Measurements from ENCODE around the gene CD99. TPM values are rescaled to one million over a fixed set of nuclear protein-coding genes. Genes with fewer than 3 reads are reported as not detected.

The CD99 gene
- total and polyA plus RNA-seq, 9 donors, result 149 to 678 (median 283) TPM

DNA sequence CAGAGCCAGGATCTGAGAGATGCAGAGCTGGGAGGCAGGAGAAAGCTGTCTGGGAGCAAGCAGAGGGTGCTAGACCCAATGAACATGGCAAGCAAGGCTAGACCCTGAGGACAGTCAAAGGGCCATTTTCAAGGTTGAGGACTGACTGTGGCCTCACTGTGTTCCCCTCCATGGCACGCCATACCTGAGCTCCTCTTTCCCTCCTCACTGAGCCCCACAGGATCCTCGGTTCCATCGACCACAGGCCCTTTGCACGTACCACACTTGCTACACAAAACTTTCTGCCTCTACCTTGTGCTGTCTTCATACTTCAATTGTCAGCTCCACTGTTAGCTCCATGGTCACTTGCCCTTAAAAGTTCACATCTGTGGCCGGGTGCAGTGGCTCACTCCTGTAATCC lies 45.5 kb upstream of the CD99 start:
- WGBS, 3 donors, result 74 to 87% (median 74%) methylated on average over 5 of the region's 5 CpGs
- Histone ChIP-seq H3K4me3 (no peak overlapping the region), H3K4me1 (ENCODE audit: insufficient read depth) (no peaks in the 10 kb centered on the region), H3K27me3 (no peaks in the 10 kb centered on the region), H3K36me3 (no peaks in the 10 kb centered on the region), H3K27ac (no peak overlapping the region), H3K9me3 (no peaks in the 10 kb centered on the region)
- TF ChIP-seq POLR2A (IDR thresholded peaks at IDR 0.05), result no peak
- TF ChIP-seq EP300 (IDR thresholded peaks at IDR 0.05), result no peak
- TF ChIP-seq, protein P1, sequence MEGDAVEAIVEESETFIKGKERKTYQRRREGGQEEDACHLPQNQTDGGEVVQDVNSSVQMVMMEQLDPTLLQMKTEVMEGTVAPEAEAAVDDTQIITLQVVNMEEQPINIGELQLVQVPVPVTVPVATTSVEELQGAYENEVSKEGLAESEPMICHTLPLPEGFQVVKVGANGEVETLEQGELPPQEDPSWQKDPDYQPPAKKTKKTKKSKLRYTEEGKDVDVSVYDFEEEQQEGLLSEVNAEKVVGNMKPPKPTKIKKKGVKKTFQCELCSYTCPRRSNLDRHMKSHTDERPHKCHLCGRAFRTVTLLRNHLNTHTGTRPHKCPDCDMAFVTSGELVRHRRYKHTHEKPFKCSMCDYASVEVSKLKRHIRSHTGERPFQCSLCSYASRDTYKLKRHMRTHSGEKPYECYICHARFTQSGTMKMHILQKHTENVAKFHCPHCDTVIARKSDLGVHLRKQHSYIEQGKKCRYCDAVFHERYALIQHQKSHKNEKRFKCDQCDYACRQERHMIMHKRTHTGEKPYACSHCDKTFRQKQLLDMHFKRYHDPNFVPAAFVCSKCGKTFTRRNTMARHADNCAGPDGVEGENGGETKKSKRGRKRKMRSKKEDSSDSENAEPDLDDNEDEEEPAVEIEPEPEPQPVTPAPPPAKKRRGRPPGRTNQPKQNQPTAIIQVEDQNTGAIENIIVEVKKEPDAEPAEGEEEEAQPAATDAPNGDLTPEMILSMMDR (IDR thresholded peaks at IDR 0.05), result no peak
- no peak for DNase-seq
- intact Hi-C loops (cut with DNase I), result loop anchor here (5.0 to 10.0 kb wide), 3 partner anchors 167 to 179 kb away; partner anchors contain the start of gene GYG2 (in 1 of the 4)

DNA sequence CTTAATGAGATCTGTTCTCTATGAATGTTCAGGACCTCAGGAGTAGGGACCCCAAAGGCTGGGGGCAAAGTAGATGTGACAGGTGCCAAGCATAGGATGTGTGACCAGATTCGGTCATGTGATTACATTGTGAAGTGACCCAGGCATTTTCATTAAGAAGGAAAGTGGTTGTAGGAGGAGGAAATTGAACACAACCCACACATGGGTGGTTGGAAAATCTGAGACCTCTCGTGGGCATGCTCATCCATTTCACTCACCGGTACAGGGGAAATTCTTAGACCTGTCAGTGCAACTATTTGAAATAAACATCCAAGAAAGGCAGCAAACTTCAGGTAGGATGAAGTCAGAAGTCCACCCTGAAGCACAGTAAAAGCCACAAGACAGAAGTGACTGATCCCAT lies 43.5 kb upstream of the CD99 start:
- Histone ChIP-seq H3K27me3 (no peaks in the 10 kb centered on the region), H3K9me3 (no peaks in the 10 kb centered on the region), H3K4me1 (ENCODE audit: insufficient read depth) (no peaks in the 10 kb centered on the region), H3K4me3 (no peak overlapping the region), H3K36me3 (no peaks in the 10 kb centered on the region), H3K27ac (no peak overlapping the region)
- TF ChIP-seq EP300 (IDR thresholded peaks at IDR 0.05) (no peak), POLR2A (IDR thresholded peaks at IDR 0.05) (no peak)
- TF ChIP-seq, protein P1 (IDR thresholded peaks at IDR 0.05), result no peak
- 90 to 96% (median 92%) methylated on average over 3 of the region's 3 CpGs for WGBS, 3 donors
- intact Hi-C loops (cut with DNase I), result loop anchor here (5.0 to 10.0 kb wide), 3 partner anchors 165 to 177 kb away; partner anchors contain the start of gene GYG2 (in 1 of the 4)
- no peak for DNase-seq

DNA sequence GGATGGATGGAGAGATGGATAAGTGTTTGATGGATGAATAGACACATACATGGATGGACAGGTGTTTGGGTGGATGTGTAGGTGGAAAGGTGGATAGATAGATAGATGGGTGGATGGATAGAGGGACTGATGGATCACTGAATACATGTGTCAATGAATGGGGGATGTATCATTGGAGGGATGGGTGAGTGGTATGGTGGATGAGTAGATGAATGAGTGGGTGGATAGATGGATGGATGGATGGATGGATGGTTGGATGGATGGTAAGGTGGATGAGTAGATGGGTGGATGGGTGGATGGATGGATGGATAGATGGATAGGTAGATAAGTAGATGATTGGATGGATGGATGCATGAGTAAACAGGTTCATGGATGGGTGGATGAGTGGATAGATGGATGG lies 41.1 kb upstream of the CD99 start:
- H3K27me3 ChIP-seq, result no peaks in the 10 kb centered on the region
- no peak overlapping the region for H3K27ac ChIP-seq
- no peak for TF ChIP-seq POLR2A (IDR thresholded peaks at IDR 0.05)
- no peak for TF ChIP-seq EP300 (IDR thresholded peaks at IDR 0.05)
- DNase-seq, result no peak
- intact Hi-C loops (cut with DNase I), result no loop called here
- H3K9me3 ChIP-seq, result no peaks in the 10 kb centered on the region
- H3K36me3 ChIP-seq, result no peaks in the 10 kb centered on the region
- no peak overlapping the region for H3K4me3 ChIP-seq
- H3K4me1 ChIP-seq (ENCODE audit: insufficient read depth), result no peaks in the 10 kb centered on the region

GRCh38 chrX:2650865-2651264 lies 40.2 kb upstream of the CD99 start:
- intact Hi-C loops (cut with DNase I), result no loop called here
- Histone ChIP-seq H3K4me1 (ENCODE audit: insufficient read depth) (no peaks in the 10 kb centered on the region), H3K4me3 (no peak overlapping the region), H3K27me3 (no peaks in the 10 kb centered on the region), H3K9me3 (no peaks in the 10 kb centered on the region), H3K27ac (no peak overlapping the region), H3K36me3 (no peaks in the 10 kb centered on the region)
- WGBS, 3 donors, result 74 to 86% (median 84%) methylated on average over 7 of the region's 7 CpGs
- no peak for DNase-seq
- TF ChIP-seq, protein P1 (IDR thresholded peaks at IDR 0.05), result no peak
- TF ChIP-seq EP300 (IDR thresholded peaks at IDR 0.05), result no peak
- no peak for TF ChIP-seq POLR2A (IDR thresholded peaks at IDR 0.05)

GRCh38 chrX:2652106-2652505 lies 39.0 kb upstream of the CD99 start:
- H3K4me3 ChIP-seq, result no peak overlapping the region
- intact Hi-C loops (cut with DNase I), result no loop called here
- no peak overlapping the region for H3K27ac ChIP-seq
- no peaks in the 10 kb centered on the region for H3K27me3 ChIP-seq
- no peaks in the 10 kb centered on the region for H3K9me3 ChIP-seq
- TF ChIP-seq, protein P1 (IDR thresholded peaks at IDR 0.05), result no peak
- TF ChIP-seq POLR2A (IDR thresholded peaks at IDR 0.05) (no peak), EP300 (IDR thresholded peaks at IDR 0.05) (no peak)
- no peak for DNase-seq
- no peaks in the 10 kb centered on the region for H3K4me1 ChIP-seq (ENCODE audit: insufficient read depth)
- H3K36me3 ChIP-seq, result no peaks in the 10 kb centered on the region
- 81 to 87% (median 87%) methylated on average over 6 of the region's 6 CpGs for WGBS, 3 donors
